ENCODE data around the gene OXER1. TPM values are rescaled to one million over a fixed set of nuclear protein-coding genes. Genes with fewer than 3 reads are reported as not detected.

The OXER1 gene
- polyA plus RNA-seq, 1 donor (not counting 4 experiments of a cell fraction or from before 2014, with no cell fraction given), result not detected

DNA sequence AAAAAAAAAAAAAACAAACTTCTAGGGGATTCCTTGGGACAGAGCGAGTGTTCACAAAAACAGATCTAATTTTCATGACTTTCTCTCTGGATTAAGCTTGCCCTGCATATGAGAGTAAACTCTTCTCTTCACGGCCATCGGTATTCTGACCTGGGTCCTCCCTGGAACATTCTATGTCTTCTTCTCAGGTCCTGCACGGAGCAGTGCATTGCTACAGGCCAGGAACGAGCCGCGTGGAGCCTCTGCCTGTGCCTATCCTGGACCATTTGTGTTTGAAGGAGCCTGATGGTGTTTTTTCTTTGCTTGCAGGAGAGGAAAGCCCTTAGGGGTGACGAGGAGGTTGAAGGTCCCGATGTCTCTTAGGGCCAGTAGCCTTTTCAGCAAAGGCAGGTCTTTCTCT, 1.8 kb upstream of the OXER1 start:
- no peaks in the 10 kb centered on the region for H3K9me1 ChIP-seq (ENCODE audit: control insufficient read depth, extremely low read depth, insufficient read depth, low read length)
- H3K4me1 ChIP-seq (ENCODE audit: control insufficient read depth, extremely low read depth, insufficient read depth, low read length), result no peaks in the 10 kb centered on the region
- H3K36me3 ChIP-seq (ENCODE audit: control insufficient read depth in 2 of 2, extremely low read depth in 1 of 2, insufficient read depth in 2 of 2, low read length in 2 of 2), result no peaks in the 10 kb centered on the region
- no peak for FAIRE-seq
- no peak overlapping the region for H3K27ac ChIP-seq (ENCODE audit: control insufficient read depth, insufficient read depth, low read length)
- H3K4me3 ChIP-seq (ENCODE audit: control insufficient read depth in 2 of 3, extremely low read depth in 1 of 3, insufficient read depth in 2 of 3, low read depth in 1 of 3, low read length in 3 of 3), result no peak overlapping the region
- H3K4me2 ChIP-seq (ENCODE audit: control insufficient read depth, extremely low read depth, insufficient read depth, low read depth, low read length), result no peak overlapping the region
- H3K9me3 ChIP-seq (ENCODE audit: control insufficient read depth, low read depth, low read length), result no peaks in the 10 kb centered on the region
- TF ChIP-seq EZH2 (IDR thresholded peaks at IDR 0.05; ENCODE audit: low read length), result no peak
- TF ChIP-seq, protein P1, sequence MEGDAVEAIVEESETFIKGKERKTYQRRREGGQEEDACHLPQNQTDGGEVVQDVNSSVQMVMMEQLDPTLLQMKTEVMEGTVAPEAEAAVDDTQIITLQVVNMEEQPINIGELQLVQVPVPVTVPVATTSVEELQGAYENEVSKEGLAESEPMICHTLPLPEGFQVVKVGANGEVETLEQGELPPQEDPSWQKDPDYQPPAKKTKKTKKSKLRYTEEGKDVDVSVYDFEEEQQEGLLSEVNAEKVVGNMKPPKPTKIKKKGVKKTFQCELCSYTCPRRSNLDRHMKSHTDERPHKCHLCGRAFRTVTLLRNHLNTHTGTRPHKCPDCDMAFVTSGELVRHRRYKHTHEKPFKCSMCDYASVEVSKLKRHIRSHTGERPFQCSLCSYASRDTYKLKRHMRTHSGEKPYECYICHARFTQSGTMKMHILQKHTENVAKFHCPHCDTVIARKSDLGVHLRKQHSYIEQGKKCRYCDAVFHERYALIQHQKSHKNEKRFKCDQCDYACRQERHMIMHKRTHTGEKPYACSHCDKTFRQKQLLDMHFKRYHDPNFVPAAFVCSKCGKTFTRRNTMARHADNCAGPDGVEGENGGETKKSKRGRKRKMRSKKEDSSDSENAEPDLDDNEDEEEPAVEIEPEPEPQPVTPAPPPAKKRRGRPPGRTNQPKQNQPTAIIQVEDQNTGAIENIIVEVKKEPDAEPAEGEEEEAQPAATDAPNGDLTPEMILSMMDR (optimal IDR thresholded peaks at IDR 0.05 in 1 of 3, IDR thresholded peaks at IDR 0.05 in 1 of 3, conservative IDR thresholded peaks at IDR 0.05 in 1 of 3; ENCODE audit: extremely low read depth in 1 of 3, insufficient read depth in 2 of 3, low read length in 3 of 3), result no peak
- no peaks in the 10 kb centered on the region for H4K20me1 ChIP-seq (ENCODE audit: control insufficient read depth, extremely low read depth, insufficient read depth, low read length)
- dilution Hi-C loops (cut with MboI; ENCODE audit: extremely low pct_ligation_motif_present, low sequenced_read_pairs), result no loop called here
- H3K79me2 ChIP-seq (ENCODE audit: control insufficient read depth, insufficient read depth, low read length), result no peaks in the 10 kb centered on the region
- no peak overlapping the region for H3K9ac ChIP-seq (ENCODE audit: control insufficient read depth, extremely low read depth, insufficient read depth, low read length)
- no peak overlapping the region for H2AFZ ChIP-seq (ENCODE audit: control insufficient read depth, low read length)
- no peak for DNase-seq (ENCODE audit: low read depth, low spot score)
- H3K27me3 ChIP-seq (ENCODE audit: control insufficient read depth, extremely low read depth, insufficient read depth, low read length), result no peaks in the 10 kb centered on the region

DNA sequence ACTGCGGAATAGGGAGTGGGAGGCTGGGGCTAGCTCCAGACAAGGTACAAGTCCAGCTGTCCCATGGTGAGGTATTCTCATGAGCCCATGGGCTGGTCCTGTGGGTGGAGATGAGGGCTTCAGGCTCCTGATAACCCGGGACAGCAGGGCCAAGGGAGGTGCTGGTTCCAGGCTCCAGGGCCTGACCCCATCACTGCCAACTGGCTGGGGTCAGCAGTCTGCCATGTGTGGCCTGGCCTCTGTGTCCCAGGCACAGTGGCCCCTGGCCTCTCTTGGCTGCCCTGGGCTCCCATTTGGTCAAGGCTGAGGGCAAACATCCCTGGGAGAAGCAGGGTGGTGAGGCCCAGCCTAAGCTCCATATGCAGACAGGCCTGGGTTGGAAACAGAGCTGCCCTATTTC, 966 bp upstream of the OXER1 start:
- H3K9me1 ChIP-seq (ENCODE audit: control insufficient read depth, extremely low read depth, insufficient read depth, low read length), result no peaks in the 10 kb centered on the region
- no peaks in the 10 kb centered on the region for H3K36me3 ChIP-seq (ENCODE audit: control insufficient read depth in 2 of 2, extremely low read depth in 1 of 2, insufficient read depth in 2 of 2, low read length in 2 of 2)
- no peaks in the 10 kb centered on the region for H3K27me3 ChIP-seq (ENCODE audit: control insufficient read depth, extremely low read depth, insufficient read depth, low read length)
- no peak overlapping the region for H2AFZ ChIP-seq (ENCODE audit: control insufficient read depth, low read length)
- no peak overlapping the region for H3K4me3 ChIP-seq (ENCODE audit: control insufficient read depth in 2 of 3, extremely low read depth in 1 of 3, insufficient read depth in 2 of 3, low read depth in 1 of 3, low read length in 3 of 3)
- DNase-seq (ENCODE audit: low read depth, low spot score) (no peak), FAIRE-seq (no peak)
- H3K27ac ChIP-seq (ENCODE audit: control insufficient read depth, insufficient read depth, low read length), result no peak overlapping the region
- no peak for TF ChIP-seq EZH2 (IDR thresholded peaks at IDR 0.05; ENCODE audit: low read length)
- TF ChIP-seq, protein P1 (optimal IDR thresholded peaks at IDR 0.05 in 1 of 3, IDR thresholded peaks at IDR 0.05 in 1 of 3, conservative IDR thresholded peaks at IDR 0.05 in 1 of 3; ENCODE audit: extremely low read depth in 1 of 3, insufficient read depth in 2 of 3, low read length in 3 of 3), result no peak
- peaks cover 2% of the 10 kb centered on the region for H4K20me1 ChIP-seq (ENCODE audit: control insufficient read depth, extremely low read depth, insufficient read depth, low read length)
- no peak overlapping the region for H3K4me2 ChIP-seq (ENCODE audit: control insufficient read depth, extremely low read depth, insufficient read depth, low read depth, low read length)
- H3K9me3 ChIP-seq (ENCODE audit: control insufficient read depth, low read depth, low read length), result no peaks in the 10 kb centered on the region
- H3K9ac ChIP-seq (ENCODE audit: control insufficient read depth, extremely low read depth, insufficient read depth, low read length), result no peak overlapping the region
- H3K79me2 ChIP-seq (ENCODE audit: control insufficient read depth, insufficient read depth, low read length), result no peaks in the 10 kb centered on the region
- H3K4me1 ChIP-seq (ENCODE audit: control insufficient read depth, extremely low read depth, insufficient read depth, low read length), result no peaks in the 10 kb centered on the region
- dilution Hi-C loops (cut with MboI; ENCODE audit: extremely low pct_ligation_motif_present, low sequenced_read_pairs), result no loop called here
